Suprapubic skin (tissue), 3 donors: ENCODE data around the gene EDARADD.

Source experiments
- CTCF ChIP-seq, 2 donors: fragments of 200-600 bp in 1 of 2; fragments of 450-650 bp in 1 of 2; sonication (generic) in 1 of 2; IDR thresholded peaks; one replicate each; pipeline ENCODE4 v1.5.1; 2016 to 2019; ENCODE audit warnings: antibody characterized with exemption in 2 of 2, mild to moderate bottlenecking in 1 of 2, moderate library complexity in 1 of 2
- EP300 ChIP-seq: sonication (generic); formaldehyde crosslinking; IDR thresholded peaks from one replicate; pipeline ENCODE4 v1.6.1; 2017; ENCODE audit warnings: antibody characterized with exemption

GRCh38 chr1:236494082-236494481 lies 100.0 kb downstream of the EDARADD start:
- TF ChIP-seq EP300 = no peak
- TF ChIP-seq CTCF (IDR thresholded peaks at IDR 0.05) = no peak
